Measurements from ENCODE around the gene RGS6. TPM values are rescaled to one million over a fixed set of nuclear protein-coding genes. Genes with fewer than 3 reads are reported as not detected.
"Not testable (repeated sequence)": the region's sequence is repeated elsewhere in the genome, so short reads cannot be mapped to it uniquely, and the experiment has no call there.

RGS6 gene
- total RNA-seq = 2.5 TPM in 2 replicates

- H3K9me3 Mint-ChIP-seq = no peaks in the 10 kb centered on the region
- peak within 1 kb of the TSS; percentile 75 for H3K4me3 Mint-ChIP-seq
- H3K27me3 Mint-ChIP-seq = peaks cover 61% of the 10 kb centered on the region
- peaks cover 13% of the 10 kb centered on the region for H3K4me1 Mint-ChIP-seq
- no peaks in the 10 kb centered on the region for H3K36me3 Mint-ChIP-seq (ENCODE audit: low read depth)
- H3K27ac Mint-ChIP-seq = peak within 1 kb of the TSS; percentile 82
- DNase-seq = peak; percentile 76
- intact Hi-C loops (cut with micrococcal nuclease) = loop anchor here (2.0 kb wide), 2 partner anchors 116 to 360 kb away; no protein-coding TSS in a partner anchor
These were observed at the start of gene RGS6 for GRCh38 chr14:71932229-71932981. Gene RGS6 (plus strand): TSS chr14:71932429.

GRCh38 chr14:71883094-71883493 lies 49.1 kb upstream of the RGS6 start:
- intact Hi-C loops (cut with micrococcal nuclease) = no loop called here
- Mint-ChIP-seq H3K27me3 (peaks cover 2% of the 10 kb centered on the region), H3K4me3 (no peak overlapping the region), H3K36me3 (ENCODE audit: low read depth) (no peaks in the 10 kb centered on the region), H3K9me3 (peaks cover 16% of the 10 kb centered on the region), H3K4me1 (no peaks in the 10 kb centered on the region), H3K27ac (no peak overlapping the region)
- no peak for DNase-seq

- DNase-seq = no peak
- Mint-ChIP-seq H3K27me3 (peaks cover 2% of the 10 kb centered on the region), H3K9me3 (peaks cover 4% of the 10 kb centered on the region), H3K27ac (no peak overlapping the region), H3K36me3 (ENCODE audit: low read depth) (no peaks in the 10 kb centered on the region), H3K4me1 (no peaks in the 10 kb centered on the region), H3K4me3 (no peak overlapping the region)
- intact Hi-C loops (cut with micrococcal nuclease) = no loop called here
These were observed 46.9 kb upstream of the RGS6 start for GRCh38 chr14:71885301-71885700.

GRCh38 chr14:71887802-71888201 lies 44.4 kb upstream of the RGS6 start:
- H3K36me3 Mint-ChIP-seq (ENCODE audit: low read depth); H3K4me3 Mint-ChIP-seq; H3K4me1 Mint-ChIP-seq; H3K27ac Mint-ChIP-seq; DNase-seq; H3K9me3 Mint-ChIP-seq; intact Hi-C loops (cut with micrococcal nuclease); H3K27me3 Mint-ChIP-seq: not testable (repeated sequence)

- no peaks in the 10 kb centered on the region for H3K9me3 Mint-ChIP-seq
- intact Hi-C loops (cut with micrococcal nuclease) = no loop called here
- no peaks in the 10 kb centered on the region for H3K36me3 Mint-ChIP-seq (ENCODE audit: low read depth)
- H3K27ac Mint-ChIP-seq = no peak overlapping the region
- no peak for DNase-seq
- no peaks in the 10 kb centered on the region for H3K4me1 Mint-ChIP-seq
- H3K4me3 Mint-ChIP-seq = no peak overlapping the region
- H3K27me3 Mint-ChIP-seq = no peaks in the 10 kb centered on the region
These were observed 41.7 kb upstream of the RGS6 start for GRCh38 chr14:71890541-71890940.

GRCh38 chr14:71891185-71891584 lies 41.0 kb upstream of the RGS6 start:
- H3K4me1 Mint-ChIP-seq = no peaks in the 10 kb centered on the region
- no peaks in the 10 kb centered on the region for H3K27me3 Mint-ChIP-seq
- intact Hi-C loops (cut with micrococcal nuclease) = no loop called here
- no peaks in the 10 kb centered on the region for H3K36me3 Mint-ChIP-seq (ENCODE audit: low read depth)
- no peak overlapping the region for H3K4me3 Mint-ChIP-seq
- no peaks in the 10 kb centered on the region for H3K9me3 Mint-ChIP-seq
- H3K27ac Mint-ChIP-seq = no peak overlapping the region
- no peak for DNase-seq

GRCh38 chr14:71891970-71892369 lies 40.3 kb upstream of the RGS6 start:
- Mint-ChIP-seq H3K9me3 (no peaks in the 10 kb centered on the region), H3K4me1 (no peaks in the 10 kb centered on the region), H3K27ac (no peak overlapping the region), H3K4me3 (no peak overlapping the region), H3K27me3 (no peaks in the 10 kb centered on the region), H3K36me3 (ENCODE audit: low read depth) (no peaks in the 10 kb centered on the region)
- no peak for DNase-seq
- intact Hi-C loops (cut with micrococcal nuclease) = no loop called here

GRCh38 chr14:71905031-71905430 lies 27.2 kb upstream of the RGS6 start:
- H3K4me3 Mint-ChIP-seq = no peak overlapping the region
- H3K4me1 Mint-ChIP-seq = no peaks in the 10 kb centered on the region
- H3K27ac Mint-ChIP-seq = no peak overlapping the region
- DNase-seq = no peak
- H3K36me3 Mint-ChIP-seq (ENCODE audit: low read depth) = no peaks in the 10 kb centered on the region
- intact Hi-C loops (cut with micrococcal nuclease) = no loop called here
- H3K27me3 Mint-ChIP-seq = peaks cover 11% of the 10 kb centered on the region
- peaks cover 4% of the 10 kb centered on the region for H3K9me3 Mint-ChIP-seq

GRCh38 chr14:71905860-71906259 lies 26.4 kb upstream of the RGS6 start:
- intact Hi-C loops (cut with micrococcal nuclease) = no loop called here
- DNase-seq = no peak
- Mint-ChIP-seq H3K9me3 (peaks cover under 1% of the 10 kb centered on the region), H3K36me3 (ENCODE audit: low read depth) (no peaks in the 10 kb centered on the region), H3K27ac (no peak overlapping the region), H3K4me1 (no peaks in the 10 kb centered on the region), H3K4me3 (no peak overlapping the region), H3K27me3 (peaks cover 15% of the 10 kb centered on the region)

GRCh38 chr14:71907793-71908515 lies 24.3 kb upstream of the RGS6 start:
- H3K4me1 Mint-ChIP-seq = no peaks in the 10 kb centered on the region
- intact Hi-C loops (cut with micrococcal nuclease) = no loop called here
- H3K27ac Mint-ChIP-seq = no peak overlapping the region
- no peaks in the 10 kb centered on the region for H3K9me3 Mint-ChIP-seq
- peaks cover 17% of the 10 kb centered on the region for H3K27me3 Mint-ChIP-seq
- no peaks in the 10 kb centered on the region for H3K36me3 Mint-ChIP-seq (ENCODE audit: low read depth)
- H3K4me3 Mint-ChIP-seq = no peak overlapping the region
- DNase-seq = no peak

- Mint-ChIP-seq H3K27me3 (peaks cover 16% of the 10 kb centered on the region), H3K36me3 (ENCODE audit: low read depth) (no peaks in the 10 kb centered on the region), H3K9me3 (no peaks in the 10 kb centered on the region), H3K27ac (no peak overlapping the region), H3K4me3 (no peak overlapping the region), H3K4me1 (no peaks in the 10 kb centered on the region)
- intact Hi-C loops (cut with micrococcal nuclease) = no loop called here
- no peak for DNase-seq
These were observed 20.6 kb upstream of the RGS6 start for GRCh38 chr14:71911669-71912068.

GRCh38 chr14:71913342-71913741 lies 18.9 kb upstream of the RGS6 start:
- H3K9me3 Mint-ChIP-seq = no peaks in the 10 kb centered on the region
- no peak overlapping the region for H3K27ac Mint-ChIP-seq
- intact Hi-C loops (cut with micrococcal nuclease) = no loop called here
- no peaks in the 10 kb centered on the region for H3K36me3 Mint-ChIP-seq (ENCODE audit: low read depth)
- H3K27me3 Mint-ChIP-seq = peaks cover 10% of the 10 kb centered on the region
- DNase-seq = no peak
- no peak overlapping the region for H3K4me3 Mint-ChIP-seq
- no peaks in the 10 kb centered on the region for H3K4me1 Mint-ChIP-seq

- Mint-ChIP-seq H3K27me3 (peaks cover 15% of the 10 kb centered on the region), H3K4me1 (no peaks in the 10 kb centered on the region), H3K27ac (no peak overlapping the region), H3K4me3 (no peak overlapping the region), H3K9me3 (peaks cover 4% of the 10 kb centered on the region), H3K36me3 (ENCODE audit: low read depth) (no peaks in the 10 kb centered on the region)
- intact Hi-C loops (cut with micrococcal nuclease) = no loop called here
- no peak for DNase-seq
These were observed 13.3 kb upstream of the RGS6 start for GRCh38 chr14:71918955-71919354.

GRCh38 chr14:71923513-71923912 lies 8.7 kb upstream of the RGS6 start:
- intact Hi-C loops (cut with micrococcal nuclease) = no loop called here
- Mint-ChIP-seq H3K4me1 (no peaks in the 10 kb centered on the region), H3K36me3 (ENCODE audit: low read depth) (no peaks in the 10 kb centered on the region), H3K27ac (no peak overlapping the region), H3K9me3 (peaks cover 8% of the 10 kb centered on the region), H3K4me3 (no peak overlapping the region), H3K27me3 (peaks cover 20% of the 10 kb centered on the region)
- DNase-seq = no peak

All from activated CD4-positive, alpha-beta T cell treated with anti-CD3 and anti-CD28 coated beads, Interleukin-2, amount 10 ng/mL, durations not matched to agents 24 days and 14 days (primary cell).